H54 (cell line): ENCODE data around the gene SLC25A52.
"Not testable (repeated sequence)": the region's sequence is repeated elsewhere in the genome, so short reads cannot be mapped to it uniquely, and the experiment has no call there.

Source experiments
- DNase-seq: peaks from one replicate; pipeline ENCODE4 v3.0.0; 2011; ENCODE audit warnings: low spot score, mixed read lengths; ENCODE audit not compliant: insufficient read length
- FAIRE-seq: peaks from 3 replicates; lab custom pipeline; 2011; peaks lifted over from hg19 to GRCh38; lab: Jason Lieb, UNC
- POLR2A ChIP-seq: IDR thresholded peaks from 2 replicates; pipeline ENCODE4 v1.6.1; 2011; ENCODE audit warnings: low read depth, mild to moderate bottlenecking, low read length

SLC25A52 gene

GRCh38 chr18:31760695-31761094 is at the start of gene SLC25A52:
TSS of gene SLC25A52 (minus strand) at chr18:31760880. CDS start at chr18:31760661, 219 bp downstream.
- FAIRE-seq = no peak
- no peak for TF ChIP-seq POLR2A
- DNase-seq = no peak

GRCh38 chr18:31809049-31809448 is 48.4 kb upstream of the SLC25A52 start:
- not testable (repeated sequence) for DNase-seq, FAIRE-seq

GRCh38 chr18:31801078-31801477 is 40.4 kb upstream of the SLC25A52 start:
- no peak for TF ChIP-seq POLR2A
- no peak for FAIRE-seq
- no peak for DNase-seq

GRCh38 chr18:31799257-31799656 is 38.6 kb upstream of the SLC25A52 start:
- FAIRE-seq, DNase-seq: not testable (repeated sequence)

GRCh38 chr18:31798399-31798798 is 37.7 kb upstream of the SLC25A52 start:
- FAIRE-seq = no peak
- no peak for DNase-seq
- no peak for TF ChIP-seq POLR2A

- FAIRE-seq = no peak
- TF ChIP-seq POLR2A = no peak
Measured at GRCh38 chr18:31795747-31796146, 35.1 kb upstream of the SLC25A52 start.

GRCh38 chr18:31793531-31793930 is 32.9 kb upstream of the SLC25A52 start:
- no peak for TF ChIP-seq POLR2A
- DNase-seq (no peak), FAIRE-seq (no peak)

More at GRCh38 chr18:31795747-31796146, 35.1 kb upstream of the SLC25A52 start:
- DNase-seq = no peak

- no peak for TF ChIP-seq POLR2A
- no peak for DNase-seq
- FAIRE-seq = no peak
Measured at GRCh38 chr18:31792580-31792911, 31.9 kb upstream of the SLC25A52 start.

GRCh38 chr18:31791817-31792579 is 31.3 kb upstream of the SLC25A52 start:
- no peak for FAIRE-seq
- no peak for TF ChIP-seq POLR2A
- no peak for DNase-seq

GRCh38 chr18:31789409-31789808 is 28.7 kb upstream of the SLC25A52 start:
- no peak for TF ChIP-seq POLR2A
- DNase-seq (no peak), FAIRE-seq (no peak)

GRCh38 chr18:31783059-31783458 is 22.4 kb upstream of the SLC25A52 start:
- no peak for FAIRE-seq
- no peak for TF ChIP-seq POLR2A

GRCh38 chr18:31778391-31778950 is 17.8 kb upstream of the SLC25A52 start:
- FAIRE-seq (no peak), DNase-seq (no peak)
- no peak for TF ChIP-seq POLR2A

More at GRCh38 chr18:31783059-31783458, 22.4 kb upstream of the SLC25A52 start:
- no peak for DNase-seq

- FAIRE-seq (no peak), DNase-seq (no peak)
- TF ChIP-seq POLR2A = no peak
Measured at GRCh38 chr18:31776093-31776492, 15.4 kb upstream of the SLC25A52 start.

GRCh38 chr18:31774962-31775361 is 14.3 kb upstream of the SLC25A52 start:
- DNase-seq (no peak), FAIRE-seq (no peak)
- TF ChIP-seq POLR2A = no peak

- FAIRE-seq = no peak
- DNase-seq = no peak
- TF ChIP-seq POLR2A = no peak
Measured at GRCh38 chr18:31774477-31774785, 13.8 kb upstream of the SLC25A52 start.
